IMR-90 (cell line): ENCODE results near the gene MAP3K7CL. TPM values are rescaled to one million over a fixed set of nuclear protein-coding genes. Genes with fewer than 3 reads are reported as not detected.

Experiments used
- ATAC-seq: fragments of 200-7000 bp; cut with Tn5 transposase; 2 replicates; pipeline ENCODE4 v1.9.1; 2020; ENCODE audit warnings: low read depth, mild to moderate bottlenecking, moderate library complexity
- BruUV-seq: library from RNA; stranded (reverse); fragments of 400-500 nt; replicated peaks from 2 replicates; lab custom pipeline; 2021; lab: Mats Ljungman, UMichigan
- CTCF ChIA-PET: fragments of 300-600 bp; formaldehyde crosslinking; extraction: SDS; loops from one replicate; lab custom pipeline; 2021; ENCODE audit warnings: antibody characterized with exemption; lab: Yijun Ruan, JAX
- POLR2A ChIA-PET: fragments of 300-600 bp; sonication (Branson Sonifier 250); formaldehyde crosslinking; loops from one replicate; lab custom pipeline; 2022; ENCODE audit warnings: antibody characterized with exemption; ENCODE audit not compliant: unreplicated experiment; lab: Charles Lee
- DNase-seq: peaks from one replicate; pipeline ENCODE4 v3.0.0; 2013
- H2AFZ ChIP-seq: replicated peaks from 2 replicates; pipeline ENCODE3; 2013; ENCODE audit warnings: low read length, mild to moderate bottlenecking; ENCODE audit not compliant: poor library complexity
- H2AK5ac ChIP-seq: 2 replicates; pipeline ENCODE4 v1.6.1; 2013; ENCODE audit warnings: low read depth, low read length, inconsistent platforms
- H2AK9ac ChIP-seq: replicated peaks from 2 replicates; pipeline ENCODE3; 2013; ENCODE audit warnings: mild to moderate bottlenecking, low read depth, low read length, moderate library complexity; ENCODE audit not compliant: poor library complexity
- H2BK120ac ChIP-seq: 2 replicates; pipeline ENCODE4 v1.6.1; 2013; ENCODE audit warnings: low read depth, low read length, inconsistent platforms
- H2BK15ac ChIP-seq: 3 replicates; pipeline ENCODE4 v1.6.1; 2013; ENCODE audit warnings: low read depth, low read length, inconsistent platforms
- H2BK20ac ChIP-seq: 2 replicates; pipeline ENCODE4 v1.6.1; 2013; ENCODE audit warnings: low read depth, mild to moderate bottlenecking, inconsistent platforms, low read length, moderate library complexity
- H2BK5ac ChIP-seq: 2 replicates; pipeline ENCODE4 v1.6.1; 2013; ENCODE audit warnings: mild to moderate bottlenecking, low read depth, low read length, inconsistent platforms; ENCODE audit not compliant: poor library complexity, severe bottlenecking
- H3K14ac ChIP-seq: replicated peaks from 2 replicates; pipeline ENCODE4 v1.6.1; 2013; ENCODE audit warnings: low read depth, low read length, inconsistent platforms
- H3K18ac ChIP-seq: 2 replicates; pipeline ENCODE4 v1.6.1; 2013; ENCODE audit warnings: low read depth, low read length, control low read depth
- H3K23ac ChIP-seq: 2 replicates; pipeline ENCODE4 v1.6.1; 2013; ENCODE audit warnings: low read depth, low read length, inconsistent platforms
- H3K27ac ChIP-seq: 2 replicates; pipeline ENCODE4 v1.5.1; 2013; ENCODE audit warnings: mild to moderate bottlenecking, control low read depth, low read length; ENCODE audit not compliant: insufficient read depth
- H3K27me3 ChIP-seq: 2 replicates; pipeline ENCODE4 v1.6.1; 2013; ENCODE audit warnings: low read length; ENCODE audit not compliant: control insufficient read depth, insufficient read depth
- H3K36me3 ChIP-seq: 2 replicates; pipeline ENCODE4 v1.6.1; 2013; ENCODE audit warnings: low read length, mixed read lengths; ENCODE audit not compliant: control insufficient read depth, insufficient read depth
- H3K4ac ChIP-seq: 2 replicates; pipeline ENCODE4 v1.6.1; 2013; ENCODE audit warnings: low read depth, low read length, inconsistent platforms
- H3K4me1 ChIP-seq: 2 replicates; pipeline ENCODE4 v1.6.1; 2013; ENCODE audit warnings: low read length, mixed read lengths; ENCODE audit not compliant: control insufficient read depth, insufficient read depth
- H3K4me2 ChIP-seq: 2 replicates; pipeline ENCODE4 v1.6.1; 2013; ENCODE audit warnings: low read depth, mild to moderate bottlenecking, control low read depth, low read length, moderate library complexity
- H3K4me3 ChIP-seq: 2 replicates; pipeline ENCODE4 v1.5.1; 2013; ENCODE audit warnings: low read depth, mild to moderate bottlenecking, control low read depth, low read length, moderate library complexity; ENCODE audit not compliant: insufficient read depth
- H3K56ac ChIP-seq: 2 replicates; pipeline ENCODE4 v1.6.1; 2013; ENCODE audit warnings: low read length, inconsistent platforms; ENCODE audit not compliant: insufficient read depth; ENCODE audit errors: extremely low read depth
- H3K79me1 ChIP-seq, 2 experiments: 2 replicates each; pipeline ENCODE4 v1.6.1; 2013; ENCODE audit warnings: low read length in 2 of 2, inconsistent platforms in 1 of 2, low read depth in 1 of 2
- H3K9ac ChIP-seq: 2 replicates; pipeline ENCODE4 v1.6.1; 2013; ENCODE audit warnings: low read depth, low read length, control low read depth
- H3K9me1 ChIP-seq: 2 replicates; pipeline ENCODE4 v1.6.1; 2013; ENCODE audit warnings: low read length, inconsistent platforms; ENCODE audit not compliant: insufficient read depth
- H3K9me3 ChIP-seq: 2 replicates; pipeline ENCODE4 v1.6.1; 2013; ENCODE audit warnings: low read length; ENCODE audit not compliant: control insufficient read depth, insufficient read depth
- H4K20me1 ChIP-seq: 2 replicates; pipeline ENCODE4 v1.6.1; 2013; ENCODE audit warnings: low read length, inconsistent platforms; ENCODE audit not compliant: insufficient read depth
- H4K5ac ChIP-seq: 2 replicates; pipeline ENCODE4 v1.6.1; 2013; ENCODE audit warnings: mild to moderate bottlenecking, low read depth, low read length, control low read depth
- H4K8ac ChIP-seq, 2 experiments: 2 replicates each; pipeline ENCODE4 v1.6.1; 2013; ENCODE audit warnings: low read depth in 2 of 2, low read length in 2 of 2, control low read depth in 1 of 2, inconsistent platforms in 1 of 2
- H4K91ac ChIP-seq: 2 replicates; pipeline ENCODE4 v1.6.1; 2013; ENCODE audit warnings: low read depth, low read length, inconsistent platforms; ENCODE audit not compliant: insufficient read depth
- BHLHE40 ChIP-seq: fragments of 150-350 bp; IDR thresholded peaks from 2 replicates; pipeline ENCODE4 v1.6.1; 2016; ENCODE audit warnings: mild to moderate bottlenecking, low read depth, low read length
- CEBPB ChIP-seq: IDR thresholded peaks from 2 replicates; pipeline ENCODE4 v1.6.1; 2012; ENCODE audit warnings: low read depth, low read length, improper control_type of control experiment
- CHD1 ChIP-seq: IDR thresholded peaks from 2 replicates; pipeline ENCODE4 v1.6.1; 2012; ENCODE audit warnings: low read depth, low read length, improper control_type of control experiment
- FOS ChIP-seq: fragments of 150-350 bp; IDR thresholded peaks from 2 replicates; pipeline ENCODE4 v1.6.1; 2016; ENCODE audit warnings: low read depth, low read length
- MAFK ChIP-seq: IDR thresholded peaks from 2 replicates; pipeline ENCODE4 v1.6.1; 2012; ENCODE audit warnings: low read depth, low read length, improper control_type of control experiment
- MAZ ChIP-seq: IDR thresholded peaks from 2 replicates; pipeline ENCODE4 v1.6.1; 2012; ENCODE audit warnings: low read depth, mild to moderate bottlenecking, low read length, improper control_type of control experiment, moderate library complexity, borderline replicate concordance
- MXI1 ChIP-seq: IDR thresholded peaks from 2 replicates; pipeline ENCODE4 v1.6.1; 2012; ENCODE audit warnings: low read depth, mild to moderate bottlenecking, low read length, moderate library complexity, borderline replicate concordance
- NFE2L2 ChIP-seq: fragments of 150-350 bp; IDR thresholded peaks from 2 replicates; pipeline ENCODE4 v1.6.1; 2016; ENCODE audit warnings: low read depth, mild to moderate bottlenecking, low read length
- POLR2A ChIP-seq: IDR thresholded peaks from 2 replicates; pipeline ENCODE4 v1.6.1; 2012; ENCODE audit warnings: mild to moderate bottlenecking, low read depth, low read length
- RAD21 ChIP-seq: IDR thresholded peaks from 2 replicates; pipeline ENCODE4 v1.6.1; 2012; ENCODE audit warnings: low read length, improper control_type of control experiment
- RCOR1 ChIP-seq: IDR thresholded peaks from 2 replicates; pipeline ENCODE4 v1.6.1; 2012; ENCODE audit warnings: mild to moderate bottlenecking, low read length, improper control_type of control experiment; ENCODE audit not compliant: insufficient replicate concordance
- RFX5 ChIP-seq: IDR thresholded peaks from 2 replicates; pipeline ENCODE4 v1.8.0; 2012; ENCODE audit warnings: low read depth, mild to moderate bottlenecking, low read length, moderate library complexity
- SMC3 ChIP-seq: fragments of 150-350 bp; IDR thresholded peaks from 2 replicates; pipeline ENCODE4 v1.6.1; 2016; ENCODE audit warnings: low read depth, mild to moderate bottlenecking, antibody characterized with exemption, low read length, moderate library complexity
- dilution Hi-C: fragments of 300-500 bp; cut with HindIII; formaldehyde crosslinking; loops from one replicate; pipeline ENCODE4 v1.14.3; 2018; ENCODE audit warnings: low sequenced_read_pairs; ENCODE audit not compliant: unreplicated experiment
- in situ Hi-C: fragments of 300-500 bp; cut with MboI; formaldehyde crosslinking; loops from 3 replicates; pipeline ENCODE4 v1.14.3; 2019; ENCODE audit warnings: low sequenced_read_pairs, inconsistent platforms, mixed read lengths
- intact Hi-C: fragments of 100-400 bp; cut with micrococcal nuclease; formaldehyde crosslinking; loops from 2 replicates; pipeline ENCODE4 v1.10.0; 2022
- polyA plus RNA-seq, 3 experiments: library from polyadenylated mRNA; depleted of rRNA; stranded (reverse); fragments of >200 nt; gene quantifications; 2 replicates each; pipeline ENCODE4 v1.2.3, GENCODE V29; 2012; ENCODE audit warnings: low replicate concordance in 1 of 3
- total RNA-seq: library from RNA; depleted of rRNA; stranded (reverse); fragments of >200 nt; gene quantifications from 2 replicates; pipeline ENCODE4 v1.2.3, GENCODE V29; 2012
- TF ChIP-seq, protein P1 (sequence below): fragments of 150-350 bp; IDR thresholded peaks from 2 replicates; pipeline ENCODE4 v1.6.1; 2016; ENCODE audit warnings: low read depth, mild to moderate bottlenecking, low read length, moderate library complexity, borderline replicate concordance
- TF ChIP-seq, protein P2 (sequence below): conservative IDR thresholded peaks from 2 replicates; pipeline ENCODE4 v1.5.1; 2012; ENCODE audit warnings: mild to moderate bottlenecking, low read depth, low read length, improper control_type of control experiment
- TF ChIP-seq, protein P3 (sequence below): fragments of 150-350 bp; IDR thresholded peaks from 2 replicates; pipeline ENCODE4 v1.6.1; 2017; ENCODE audit warnings: mild to moderate bottlenecking, antibody characterized with exemption, low read length, low read depth

The MAP3K7CL gene
- total and polyA plus RNA-seq, 2 of the 4 experiments (the other 2 are of a cell fraction): 21.0 to 22.3 TPM

DNA sequence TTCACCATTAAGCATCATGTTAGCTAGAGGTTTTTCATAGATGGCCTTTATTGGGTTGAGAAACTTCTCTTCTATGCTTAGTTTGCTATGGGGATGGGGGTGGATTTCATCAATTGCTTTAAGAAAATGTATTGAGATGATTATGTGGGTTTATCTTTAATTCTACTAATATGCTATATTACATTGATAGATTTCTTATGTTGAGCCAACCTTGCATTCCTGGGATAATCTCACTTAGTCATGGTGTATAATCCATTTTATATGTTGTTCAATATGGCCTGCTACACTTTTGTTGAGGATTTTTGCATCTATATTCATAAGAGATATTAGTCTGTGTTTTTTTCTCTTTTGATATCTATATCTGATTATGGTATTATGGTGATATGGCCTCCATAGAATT lies 70.7 kb downstream of the MAP3K7CL start:
- Histone ChIP-seq H3K14ac (no peak overlapping the region), H3K36me3 (no peaks in the 10 kb centered on the region), H3K4me3 (no peak overlapping the region), H3K79me1 (no peaks in the 10 kb centered on the region; a peak in 1 of 4 replicates), H2AK5ac (no peak overlapping the region), H3K27ac (no peak overlapping the region), H3K4me1 (peaks cover 2% of the 10 kb centered on the region; the same call in 1 of the 2 replicates), H2BK20ac (no peak overlapping the region), H3K4me2 (no peak overlapping the region), H3K9me1 (0 out of 2 replicates have a peak, but pooled peaks cover 7% of the 10 kb centered on the region), H3K4ac (no peak overlapping the region), H3K56ac (no peak overlapping the region), H3K9ac (no peak overlapping the region), H3K23ac (no peak overlapping the region), H2AK9ac (no peak overlapping the region), H3K9me3 (no peaks in the 10 kb centered on the region), H3K18ac (no peak overlapping the region), H4K20me1 (no peaks in the 10 kb centered on the region), H4K5ac (no peak overlapping the region), H2AFZ (no peak overlapping the region), H4K8ac (no peak overlapping the region), H3K27me3 (no peaks in the 10 kb centered on the region), H2BK15ac (no peak overlapping the region), H4K91ac (no peak overlapping the region), H2BK5ac (no peak overlapping the region), H2BK120ac (no peak overlapping the region)
- TF ChIP-seq, protein P1, sequence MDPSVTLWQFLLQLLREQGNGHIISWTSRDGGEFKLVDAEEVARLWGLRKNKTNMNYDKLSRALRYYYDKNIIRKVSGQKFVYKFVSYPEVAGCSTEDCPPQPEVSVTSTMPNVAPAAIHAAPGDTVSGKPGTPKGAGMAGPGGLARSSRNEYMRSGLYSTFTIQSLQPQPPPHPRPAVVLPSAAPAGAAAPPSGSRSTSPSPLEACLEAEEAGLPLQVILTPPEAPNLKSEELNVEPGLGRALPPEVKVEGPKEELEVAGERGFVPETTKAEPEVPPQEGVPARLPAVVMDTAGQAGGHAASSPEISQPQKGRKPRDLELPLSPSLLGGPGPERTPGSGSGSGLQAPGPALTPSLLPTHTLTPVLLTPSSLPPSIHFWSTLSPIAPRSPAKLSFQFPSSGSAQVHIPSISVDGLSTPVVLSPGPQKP: no peak
- TF ChIP-seq RCOR1: no peak
- TF ChIP-seq MXI1: no peak
- TF ChIP-seq SMC3: no peak
- TF ChIP-seq CEBPB: no peak
- TF ChIP-seq BHLHE40: no peak
- no peak for TF ChIP-seq NFE2L2
- no peak for TF ChIP-seq CHD1
- no peak for TF ChIP-seq MAZ
- TF ChIP-seq RAD21: no peak
- TF ChIP-seq FOS: no peak
- TF ChIP-seq, protein P2, sequence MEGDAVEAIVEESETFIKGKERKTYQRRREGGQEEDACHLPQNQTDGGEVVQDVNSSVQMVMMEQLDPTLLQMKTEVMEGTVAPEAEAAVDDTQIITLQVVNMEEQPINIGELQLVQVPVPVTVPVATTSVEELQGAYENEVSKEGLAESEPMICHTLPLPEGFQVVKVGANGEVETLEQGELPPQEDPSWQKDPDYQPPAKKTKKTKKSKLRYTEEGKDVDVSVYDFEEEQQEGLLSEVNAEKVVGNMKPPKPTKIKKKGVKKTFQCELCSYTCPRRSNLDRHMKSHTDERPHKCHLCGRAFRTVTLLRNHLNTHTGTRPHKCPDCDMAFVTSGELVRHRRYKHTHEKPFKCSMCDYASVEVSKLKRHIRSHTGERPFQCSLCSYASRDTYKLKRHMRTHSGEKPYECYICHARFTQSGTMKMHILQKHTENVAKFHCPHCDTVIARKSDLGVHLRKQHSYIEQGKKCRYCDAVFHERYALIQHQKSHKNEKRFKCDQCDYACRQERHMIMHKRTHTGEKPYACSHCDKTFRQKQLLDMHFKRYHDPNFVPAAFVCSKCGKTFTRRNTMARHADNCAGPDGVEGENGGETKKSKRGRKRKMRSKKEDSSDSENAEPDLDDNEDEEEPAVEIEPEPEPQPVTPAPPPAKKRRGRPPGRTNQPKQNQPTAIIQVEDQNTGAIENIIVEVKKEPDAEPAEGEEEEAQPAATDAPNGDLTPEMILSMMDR: no peak
- TF ChIP-seq, protein P3, sequence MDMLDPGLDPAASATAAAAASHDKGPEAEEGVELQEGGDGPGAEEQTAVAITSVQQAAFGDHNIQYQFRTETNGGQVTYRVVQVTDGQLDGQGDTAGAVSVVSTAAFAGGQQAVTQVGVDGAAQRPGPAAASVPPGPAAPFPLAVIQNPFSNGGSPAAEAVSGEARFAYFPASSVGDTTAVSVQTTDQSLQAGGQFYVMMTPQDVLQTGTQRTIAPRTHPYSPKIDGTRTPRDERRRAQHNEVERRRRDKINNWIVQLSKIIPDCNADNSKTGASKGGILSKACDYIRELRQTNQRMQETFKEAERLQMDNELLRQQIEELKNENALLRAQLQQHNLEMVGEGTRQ: no peak
- TF ChIP-seq RFX5: no peak
- no peak for TF ChIP-seq MAFK
- no peak for TF ChIP-seq POLR2A
- intact Hi-C loops: no loop called here
- ChIA-PET CTCF (no interaction called here), POLR2A (no interaction called here)
- BruUV-seq: no TSS peak
- ATAC-seq (no peak), DNase-seq (no peak)
- in situ Hi-C loops: no loop called here
- dilution Hi-C loops: no loop called here
